ENCODE measurements around the gene AREG. TPM values are rescaled to one million over a fixed set of nuclear protein-coding genes. Genes with fewer than 3 reads are reported as not detected.

AREG gene
- total RNA-seq, 1 experiment from 2014 or later = 0.33 TPM

GRCh38 chr4:74438661-74439060, 6.3 kb upstream of the AREG start (continued):
- TF ChIP-seq ARID4B (CRISPR knock-in tag; IDR thresholded peaks at IDR 0.05; ENCODE audit: borderline replicate concordance) (no peak), USF1 (CRISPR knock-in tag; IDR thresholded peaks at IDR 0.05) (no peak), HMGA2 (CRISPR knock-in tag; IDR thresholded peaks at IDR 0.05) (no peak), KAT7 (CRISPR knock-in tag; IDR thresholded peaks at IDR 0.05; ENCODE audit: borderline replicate concordance) (no peak), ZNF423 (CRISPR knock-in tag; IDR thresholded peaks at IDR 0.05) (no peak), NR2C2 (CRISPR knock-in tag; IDR thresholded peaks at IDR 0.05) (no peak)

GRCh38 chr4:74439952-74440351, 5.0 kb upstream of the AREG start:
- CTCF ChIA-PET = no interaction called here
- 0 out of 2 replicates have a peak, but pooled peaks cover 2% of the 10 kb centered on the region for H3K4me1 Mint-ChIP-seq

More at GRCh38 chr4:74439952-74440351, 5.0 kb upstream of the AREG start:
- Mint-ChIP-seq H3K27ac (no peak overlapping the region), H3K27me3 (ENCODE audit: low read depth) (peaks cover 22% of the 10 kb centered on the region), H3K36me3 (no peaks in the 10 kb centered on the region), H3K9me3 (peaks cover 14% of the 10 kb centered on the region), H3K4me3 (no peak overlapping the region)
- POLR2A ChIA-PET = no interaction called here
- no peak for ATAC-seq
- TF ChIP-seq GABPB1 (CRISPR knock-in tag; IDR thresholded peaks at IDR 0.05) = no peak
- no peak for TF ChIP-seq ZBTB43 (CRISPR knock-in tag; IDR thresholded peaks at IDR 0.05)
- no peak for TF ChIP-seq TEAD4 (CRISPR knock-in tag; IDR thresholded peaks at IDR 0.05)
- TF ChIP-seq MYBL2 (CRISPR knock-in tag; IDR thresholded peaks at IDR 0.05) = no peak
- no peak for TF ChIP-seq PREB (CRISPR knock-in tag; IDR thresholded peaks at IDR 0.05; ENCODE audit: borderline replicate concordance)
- TF ChIP-seq, protein P1, sequence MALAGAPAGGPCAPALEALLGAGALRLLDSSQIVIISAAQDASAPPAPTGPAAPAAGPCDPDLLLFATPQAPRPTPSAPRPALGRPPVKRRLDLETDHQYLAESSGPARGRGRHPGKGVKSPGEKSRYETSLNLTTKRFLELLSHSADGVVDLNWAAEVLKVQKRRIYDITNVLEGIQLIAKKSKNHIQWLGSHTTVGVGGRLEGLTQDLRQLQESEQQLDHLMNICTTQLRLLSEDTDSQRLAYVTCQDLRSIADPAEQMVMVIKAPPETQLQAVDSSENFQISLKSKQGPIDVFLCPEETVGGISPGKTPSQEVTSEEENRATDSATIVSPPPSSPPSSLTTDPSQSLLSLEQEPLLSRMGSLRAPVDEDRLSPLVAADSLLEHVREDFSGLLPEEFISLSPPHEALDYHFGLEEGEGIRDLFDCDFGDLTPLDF (CRISPR knock-in tag; IDR thresholded peaks at IDR 0.05) = no peak
- TF ChIP-seq ELF4 (CRISPR knock-in tag; IDR thresholded peaks at IDR 0.05; ENCODE audit: low read depth) = no peak
- TF ChIP-seq ZNF219 (CRISPR knock-in tag; IDR thresholded peaks at IDR 0.05; ENCODE audit: borderline replicate concordance) = no peak
- TF ChIP-seq TP53 (CRISPR knock-in tag; IDR thresholded peaks at IDR 0.05) = no peak
- no peak for TF ChIP-seq ETV6 (CRISPR knock-in tag; IDR thresholded peaks at IDR 0.05)
- TF ChIP-seq USF2 (CRISPR knock-in tag; IDR thresholded peaks at IDR 0.05) = no peak
- TF ChIP-seq ZNF121 (CRISPR knock-in tag; IDR thresholded peaks at IDR 0.05) = no peak
- TF ChIP-seq STAT6 (CRISPR knock-in tag; conservative IDR thresholded peaks at IDR 0.05; ENCODE audit: low read depth) = no peak
- TF ChIP-seq, protein P2, sequence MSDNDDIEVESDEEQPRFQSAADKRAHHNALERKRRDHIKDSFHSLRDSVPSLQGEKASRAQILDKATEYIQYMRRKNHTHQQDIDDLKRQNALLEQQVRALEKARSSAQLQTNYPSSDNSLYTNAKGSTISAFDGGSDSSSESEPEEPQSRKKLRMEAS (CRISPR knock-in tag; IDR thresholded peaks at IDR 0.05) = no peak
- no peak for DNase-seq (ENCODE audit: low spot score)

Measured in WTC11 (cell line).